HCT116 (cell line): ENCODE data around the gene ORAI2. TPM values are rescaled to one million over a fixed set of nuclear protein-coding genes. Genes with fewer than 3 reads are reported as not detected.

ENCODE experiments used
- ATAC-seq: fragments of 200-7000 bp; cut with Tn5 transposase; 2 replicates; pipeline ENCODE4 v1.9.1; 2020; ENCODE audit warnings: mild to moderate bottlenecking, moderate library complexity
- BruUV-seq: library from RNA; stranded (reverse); fragments of 400-500 nt; replicated peaks from 2 replicates; lab custom pipeline; 2021; lab: Mats Ljungman, UMichigan
- CTCF ChIA-PET: fragments of 300-600 bp; sonication (Branson Sonifier 250); formaldehyde crosslinking; loops from one replicate; lab custom pipeline; 2021; ENCODE audit warnings: antibody characterized with exemption; lab: Charles Lee
- POLR2A ChIA-PET: fragments of 300-600, 350-600 bp; sonication (Branson Sonifier 250); formaldehyde crosslinking; loops from one replicate; lab custom pipeline; 2021; ENCODE audit warnings: antibody characterized with exemption; lab: Charles Lee
- RAD21 ChIA-PET, 2 experiments: fragments of 300-600 bp; sonication (Branson Sonifier 250); formaldehyde crosslinking; loops; one replicate each; lab custom pipeline; 2023; ENCODE audit warnings: low total read pairs in 2 of 2; ENCODE audit not compliant: uncharacterized antibody in 2 of 2, unreplicated experiment in 2 of 2, low non-redundant PET in 1 of 2; lab: Charles Lee
- DNase-seq: peaks from one replicate; pipeline ENCODE4 v3.0.0-alpha.2; 2010; ENCODE audit warnings: low read depth, low spot score
- H2AFZ ChIP-seq: fragments of 200-600 bp; shearing (Covaris generic), sonication (generic); 2 replicates; pipeline ENCODE4 v1.6.1; 2017; ENCODE audit warnings: low read depth, mixed run types, mixed read lengths, antibody characterized with exemption, low read length; ENCODE audit not compliant: poor library complexity, severe bottlenecking
- H3K27ac ChIP-seq: 2 replicates; pipeline ENCODE4 v1.5.1; 2012; ENCODE audit warnings: low read depth, low read length
- H3K27me3 ChIP-seq: fragments of 200-600 bp; sonication (generic); 2 replicates; pipeline ENCODE4 v1.6.1; 2016; ENCODE audit warnings: mixed run types, low read length, mixed read lengths; ENCODE audit not compliant: insufficient read depth
- H3K36me3 ChIP-seq, 2 experiments: fragments of 200-500 bp in 1 of 2; fragments of 200-600 bp in 1 of 2; sonication (Bioruptor generic) in 1 of 2; sonication (generic) in 1 of 2; 2 replicates each; pipeline versions ENCODE4 v1.5.1 to v1.6.1; 2014 to 2016; ENCODE audit warnings: low read length in 2 of 2, inconsistent platforms in 1 of 2, mixed read lengths in 1 of 2, mixed run types in 1 of 2; ENCODE audit not compliant: insufficient read depth in 2 of 2, control insufficient read depth in 1 of 2
- H3K4me1 ChIP-seq, 2 experiments: fragments of 200-600 bp in 1 of 2; sonication (generic) in 1 of 2; 2 replicates each; pipeline versions ENCODE4 v1.5.1 to v1.6.1; 2012 to 2017; ENCODE audit warnings: low read length in 2 of 2, inconsistent platforms in 1 of 2, mild to moderate bottlenecking in 1 of 2, mixed read lengths in 1 of 2, mixed run types in 1 of 2, moderate library complexity in 1 of 2; ENCODE audit not compliant: insufficient read depth in 2 of 2, control insufficient read depth in 1 of 2
- H3K4me2 ChIP-seq: fragments of 200-600 bp; sonication (generic); 2 replicates; pipeline ENCODE4 v1.6.1; 2017; ENCODE audit warnings: mixed run types, low read length, mixed read lengths
- H3K4me3 ChIP-seq, 2 experiments: fragments of 200-600 bp in 1 of 2; sonication (generic) in 1 of 2; replicated peaks in 1 of 2; 2 replicates each; pipeline ENCODE4 v1.5.1; 2011 to 2016; ENCODE audit warnings: low read length in 2 of 2, control low read depth in 1 of 2, low read depth in 1 of 2, mild to moderate bottlenecking in 1 of 2, mixed read lengths in 1 of 2, mixed run types in 1 of 2
- H3K79me2 ChIP-seq: fragments of 200-600 bp; sonication (generic); 2 replicates; pipeline ENCODE4 v1.6.1; 2017; ENCODE audit warnings: mild to moderate bottlenecking, mixed run types, low read length, moderate library complexity, mixed read lengths; ENCODE audit not compliant: insufficient read depth
- H3K9ac ChIP-seq: fragments of 200-600 bp; sonication (generic); 2 replicates; pipeline ENCODE4 v1.6.1; 2016; ENCODE audit warnings: low read length, mixed read lengths
- H3K9me2 ChIP-seq: fragments of 200-600 bp; sonication (generic), shearing (Covaris generic); 2 replicates; pipeline ENCODE4 v1.6.1; 2017; ENCODE audit warnings: mixed run types, mild to moderate bottlenecking, moderate library complexity; ENCODE audit not compliant: insufficient read depth
- H3K9me3 ChIP-seq, 2 experiments: fragments of 200-500 bp in 1 of 2; fragments of 200-600 bp in 1 of 2; sonication (Bioruptor generic) in 1 of 2; sonication (generic) in 1 of 2; 2 replicates each; pipeline ENCODE4 v1.6.1; 2014 to 2017; ENCODE audit warnings: low read length in 2 of 2, mixed read lengths in 2 of 2, inconsistent platforms in 1 of 2, low read depth in 1 of 2, mild to moderate bottlenecking in 1 of 2, mixed run types in 1 of 2, moderate library complexity in 1 of 2; ENCODE audit not compliant: control insufficient read depth in 1 of 2, insufficient read depth in 1 of 2
- H4K20me1 ChIP-seq: fragments of 200-600 bp; sonication (generic), shearing (Covaris generic); 2 replicates; pipeline ENCODE4 v1.6.1; 2017; ENCODE audit warnings: mixed run types, mild to moderate bottlenecking, moderate library complexity; ENCODE audit not compliant: insufficient read depth
- CBX3 ChIP-seq: IDR thresholded peaks from 2 replicates; pipeline ENCODE4 v1.6.1; 2012; ENCODE audit warnings: low read depth
- CEBPB ChIP-seq: IDR thresholded peaks from 2 replicates; pipeline ENCODE4 v1.6.1; 2012; ENCODE audit warnings: low read depth
- EGR1 ChIP-seq: IDR thresholded peaks from 2 replicates; pipeline ENCODE4 v1.6.1; 2012; ENCODE audit warnings: low read depth
- EZH2 ChIP-seq: fragments of 200-600 bp; sonication (generic); IDR thresholded peaks from 2 replicates; pipeline ENCODE4 v1.6.1; 2017; ENCODE audit warnings: antibody characterized with exemption, mixed run types
- EZH2phosphoT487 ChIP-seq: fragments of 200-600 bp; IDR thresholded peaks from 2 replicates; pipeline ENCODE4 v1.6.1; 2018; ENCODE audit warnings: antibody characterized with exemption, borderline replicate concordance
- FOSL1 ChIP-seq: IDR thresholded peaks from 2 replicates; pipeline ENCODE4 v1.6.1; 2012; ENCODE audit warnings: low read depth
- JUND ChIP-seq: IDR thresholded peaks from 2 replicates; pipeline ENCODE4 v1.6.1; 2012
- POLR2A ChIP-seq: IDR thresholded peaks from 2 replicates; pipeline ENCODE4 v1.7.0; 2011; ENCODE audit warnings: borderline replicate concordance; ENCODE audit not compliant: insufficient read depth, insufficient read length; ENCODE audit errors: extremely low read depth
- POLR2AphosphoS5 ChIP-seq: IDR thresholded peaks from 2 replicates; pipeline ENCODE4 v1.6.1; 2011; ENCODE audit warnings: mild to moderate bottlenecking, low read depth, low read length, moderate library complexity
- RAD21 ChIP-seq: IDR thresholded peaks from 2 replicates; pipeline ENCODE4 v1.6.1; 2012; ENCODE audit warnings: low read depth, mild to moderate bottlenecking
- SIN3A ChIP-seq: IDR thresholded peaks from 2 replicates; pipeline ENCODE4 v1.6.1; 2012; ENCODE audit warnings: low read depth
- SP1 ChIP-seq: IDR thresholded peaks from 2 replicates; pipeline ENCODE4 v1.6.1; 2012; ENCODE audit warnings: low read depth
- SRF ChIP-seq: IDR thresholded peaks from 2 replicates; pipeline ENCODE4 v1.6.1; 2012; ENCODE audit warnings: low read depth
- YY1 ChIP-seq: IDR thresholded peaks from 2 replicates; pipeline ENCODE4 v1.6.1; 2011; ENCODE audit warnings: low read length, low read depth, moderate library complexity, mild to moderate bottlenecking; ENCODE audit not compliant: insufficient replicate concordance; ENCODE audit errors: extremely low read depth
- ZFX ChIP-seq: fragments of 450-650 bp; IDR thresholded peaks from 2 replicates; pipeline ENCODE4 v1.6.1; 2017
- ZNF274 ChIP-seq: fragments of 200-500 bp; sonication (Bioruptor generic); IDR thresholded peaks from 2 replicates; pipeline ENCODE4 v1.6.1; 2014; ENCODE audit warnings: mild to moderate bottlenecking, low read depth, low read length, inconsistent platforms
- intact Hi-C: fragments of 100-400 bp; cut with micrococcal nuclease; formaldehyde crosslinking; loops from 2 replicates; pipeline ENCODE4 v1.10.0; 2022
- total RNA-seq: library from RNA; stranded (reverse); gene quantifications from one replicate; pipeline ENCODE4 v1.2.1, GENCODE V29; 2021; ENCODE audit not compliant: unreplicated experiment
- TF ChIP-seq, protein P1 (sequence below): IDR thresholded peaks from 2 replicates; pipeline ENCODE4 v1.6.1; 2011; ENCODE audit warnings: mild to moderate bottlenecking, low read length, moderate library complexity; ENCODE audit not compliant: insufficient replicate concordance; ENCODE audit errors: extremely low read depth
- TF ChIP-seq, protein P2 (sequence below): IDR thresholded peaks from 2 replicates; pipeline ENCODE4 v1.6.1; 2012
- TF ChIP-seq, protein P3 (sequence below): IDR thresholded peaks from 2 replicates; pipeline ENCODE4 v1.6.1; 2012
- TF ChIP-seq, protein P4 (sequence below), 3 experiments: fragments of 200-600 bp in 1 of 3; sonication (generic) in 1 of 3; IDR thresholded peaks in 2 of 3; conservative IDR thresholded peaks in 1 of 3; 2 replicates each; pipeline ENCODE4 v1.5.1; 2012 to 2017; ENCODE audit warnings: low read depth in 2 of 3, low read length in 2 of 3, antibody characterized with exemption in 1 of 3, borderline replicate concordance in 1 of 3, control low read depth in 1 of 3, mild to moderate bottlenecking in 1 of 3, mixed read lengths in 1 of 3, mixed run types in 1 of 3, moderate library complexity in 1 of 3; ENCODE audit not compliant: insufficient read depth in 1 of 3

The ORAI2 gene
- total RNA-seq, 1 experiment from 2014 or later, result 13.2 TPM

DNA sequence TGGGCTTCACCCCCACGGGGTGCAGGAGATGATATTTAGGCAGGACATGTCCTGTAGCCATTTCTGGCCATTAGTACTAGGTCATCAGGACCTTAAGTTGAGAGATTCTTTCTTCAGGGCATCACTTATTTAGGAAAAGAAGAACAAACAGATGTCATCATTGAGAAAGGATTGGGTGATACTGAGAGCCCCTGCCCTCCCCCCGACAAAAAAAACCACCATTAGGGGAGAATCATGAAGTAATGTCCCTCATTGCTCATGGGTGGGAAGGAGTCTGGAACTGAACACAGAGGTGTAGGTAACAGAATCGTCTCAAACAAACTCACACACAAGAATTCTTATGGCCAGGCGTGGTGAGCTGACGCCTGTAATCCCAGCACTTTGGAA lies 6.4 kb upstream of the ORAI2 start (continued):
- TF ChIP-seq, protein P1, sequence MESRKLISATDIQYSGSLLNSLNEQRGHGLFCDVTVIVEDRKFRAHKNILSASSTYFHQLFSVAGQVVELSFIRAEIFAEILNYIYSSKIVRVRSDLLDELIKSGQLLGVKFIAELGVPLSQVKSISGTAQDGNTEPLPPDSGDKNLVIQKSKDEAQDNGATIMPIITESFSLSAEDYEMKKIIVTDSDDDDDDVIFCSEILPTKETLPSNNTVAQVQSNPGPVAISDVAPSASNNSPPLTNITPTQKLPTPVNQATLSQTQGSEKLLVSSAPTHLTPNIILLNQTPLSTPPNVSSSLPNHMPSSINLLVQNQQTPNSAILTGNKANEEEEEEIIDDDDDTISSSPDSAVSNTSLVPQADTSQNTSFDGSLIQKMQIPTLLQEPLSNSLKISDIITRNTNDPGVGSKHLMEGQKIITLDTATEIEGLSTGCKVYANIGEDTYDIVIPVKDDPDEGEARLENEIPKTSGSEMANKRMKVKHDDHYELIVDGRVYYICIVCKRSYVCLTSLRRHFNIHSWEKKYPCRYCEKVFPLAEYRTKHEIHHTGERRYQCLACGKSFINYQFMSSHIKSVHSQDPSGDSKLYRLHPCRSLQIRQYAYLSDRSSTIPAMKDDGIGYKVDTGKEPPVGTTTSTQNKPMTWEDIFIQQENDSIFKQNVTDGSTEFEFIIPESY, result no peak
- TF ChIP-seq YY1, result no peak
- TF ChIP-seq EZH2, result no peak
- TF ChIP-seq CEBPB, result no peak
- TF ChIP-seq SRF, result no peak
- TF ChIP-seq POLR2AphosphoS5, result no peak
- no peak for TF ChIP-seq FOSL1
- TF ChIP-seq, protein P2, sequence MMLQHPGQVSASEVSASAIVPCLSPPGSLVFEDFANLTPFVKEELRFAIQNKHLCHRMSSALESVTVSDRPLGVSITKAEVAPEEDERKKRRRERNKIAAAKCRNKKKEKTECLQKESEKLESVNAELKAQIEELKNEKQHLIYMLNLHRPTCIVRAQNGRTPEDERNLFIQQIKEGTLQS, result no peak
- no peak for TF ChIP-seq EGR1

DNA sequence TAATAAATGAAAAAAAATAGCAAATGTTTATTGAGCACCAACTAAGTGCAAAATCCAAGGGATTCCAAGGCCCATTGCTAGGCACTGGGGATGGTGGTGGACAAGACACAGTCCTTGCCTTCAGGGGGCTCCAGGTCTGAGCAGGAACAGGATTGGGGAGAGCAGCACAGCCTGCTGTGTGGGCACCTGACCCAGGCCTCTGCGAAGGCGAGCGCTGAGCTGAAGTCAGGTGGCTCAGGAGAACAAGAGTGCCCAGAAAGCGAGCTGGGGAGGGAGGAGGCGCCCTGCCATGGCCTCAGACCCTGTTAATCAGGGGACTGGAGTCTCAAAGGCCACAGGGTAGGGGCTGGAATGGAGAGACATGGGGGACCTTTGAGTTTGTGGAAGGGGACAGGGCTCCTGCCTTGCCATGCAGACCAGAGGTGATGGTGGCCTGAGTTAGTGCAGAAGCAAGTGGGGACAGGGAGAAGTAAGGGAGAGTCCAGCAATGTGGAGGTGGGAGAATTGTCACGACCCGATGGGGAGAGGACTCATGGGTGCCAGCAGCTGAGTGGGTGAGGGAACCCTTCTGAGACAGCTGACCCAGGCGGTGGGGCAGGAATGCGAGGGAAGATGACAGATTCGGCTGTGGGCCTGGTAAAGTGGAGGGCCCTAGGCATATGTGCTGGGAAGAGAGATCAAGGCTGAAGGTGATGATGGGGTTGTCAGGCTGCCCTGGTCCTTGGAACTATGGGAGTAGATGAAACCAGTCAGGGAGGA lies 4.1 kb upstream of the ORAI2 start:
- DNase-seq, result no peak
- H3K36me3 ChIP-seq, result peaks cover 9 to 13% of the 10 kb centered on the region in 2 experiments; a peak in 3 of 4 replicates
- CTCF ChIA-PET, result no interaction called here
- H3K27ac ChIP-seq, result no peak overlapping the region
- RAD21 ChIA-PET, result no interaction called here
- intact Hi-C loops, result no loop called here
- POLR2A ChIA-PET, result no interaction called here
- no peak overlapping the region for H3K4me2 ChIP-seq
- no TSS peak for BruUV-seq
- H3K4me1 ChIP-seq, result peaks cover 15 to 29% of the 10 kb centered on the region in 2 experiments
- ATAC-seq, result no peak
- H3K9me2 ChIP-seq, result no peaks in the 10 kb centered on the region
- no peaks in the 10 kb centered on the region for H4K20me1 ChIP-seq
- H3K79me2 ChIP-seq, result no peaks in the 10 kb centered on the region; the same call in 1 of the 2 replicates
- H2AFZ ChIP-seq, result no peak overlapping the region
- no peaks in the 10 kb centered on the region for H3K27me3 ChIP-seq
- H3K9ac ChIP-seq, result no peak overlapping the region
- TF ChIP-seq POLR2A (no peak), RAD21 (no peak), CBX3 (no peak), EGR1 (no peak), JUND (no peak), SIN3A (no peak), SP1 (no peak), FOSL1 (no peak), ZNF274 (no peak), CEBPB (no peak), POLR2AphosphoS5 (no peak), EZH2phosphoT487 (no peak), SRF (no peak), ZFX (no peak)
- TF ChIP-seq, protein P2, result no peak
- TF ChIP-seq, protein P3, sequence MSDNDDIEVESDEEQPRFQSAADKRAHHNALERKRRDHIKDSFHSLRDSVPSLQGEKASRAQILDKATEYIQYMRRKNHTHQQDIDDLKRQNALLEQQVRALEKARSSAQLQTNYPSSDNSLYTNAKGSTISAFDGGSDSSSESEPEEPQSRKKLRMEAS, result no peak
- TF ChIP-seq, protein P4, sequence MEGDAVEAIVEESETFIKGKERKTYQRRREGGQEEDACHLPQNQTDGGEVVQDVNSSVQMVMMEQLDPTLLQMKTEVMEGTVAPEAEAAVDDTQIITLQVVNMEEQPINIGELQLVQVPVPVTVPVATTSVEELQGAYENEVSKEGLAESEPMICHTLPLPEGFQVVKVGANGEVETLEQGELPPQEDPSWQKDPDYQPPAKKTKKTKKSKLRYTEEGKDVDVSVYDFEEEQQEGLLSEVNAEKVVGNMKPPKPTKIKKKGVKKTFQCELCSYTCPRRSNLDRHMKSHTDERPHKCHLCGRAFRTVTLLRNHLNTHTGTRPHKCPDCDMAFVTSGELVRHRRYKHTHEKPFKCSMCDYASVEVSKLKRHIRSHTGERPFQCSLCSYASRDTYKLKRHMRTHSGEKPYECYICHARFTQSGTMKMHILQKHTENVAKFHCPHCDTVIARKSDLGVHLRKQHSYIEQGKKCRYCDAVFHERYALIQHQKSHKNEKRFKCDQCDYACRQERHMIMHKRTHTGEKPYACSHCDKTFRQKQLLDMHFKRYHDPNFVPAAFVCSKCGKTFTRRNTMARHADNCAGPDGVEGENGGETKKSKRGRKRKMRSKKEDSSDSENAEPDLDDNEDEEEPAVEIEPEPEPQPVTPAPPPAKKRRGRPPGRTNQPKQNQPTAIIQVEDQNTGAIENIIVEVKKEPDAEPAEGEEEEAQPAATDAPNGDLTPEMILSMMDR (IDR thresholded peaks at IDR 0.05 in 2 of 3, conservative IDR thresholded peaks at IDR 0.05 in 1 of 3; ENCODE audit: borderline replicate concordance in 1 of 3, insufficient read depth in 1 of 3, low read depth in 2 of 3, low read length in 2 of 3), result no peak
- no peak overlapping the region for H3K4me3 ChIP-seq
- no peaks in the 10 kb centered on the region for H3K9me3 ChIP-seq
